D341Med (cell line): ENCODE measurements around the gene ACER3.
A peak's percentile ranks its signal among the peaks of the same experiment; 100 is the strongest.
"Not testable (repeated sequence)": the region's sequence is repeated elsewhere in the genome, so short reads cannot be mapped to it uniquely, and the experiment has no call there.

ENCODE experiments used
- DNase-seq: peaks from one replicate; pipeline ENCODE4 v3.0.0; 2012; ENCODE audit warnings: low spot score

Gene ACER3

GRCh38 chr11:76919887-76920746, 59.4 kb downstream of the ACER3 start:
- DNase-seq, result peak; percentile 74

GRCh38 chr11:76927160-76927559, 66.4 kb downstream of the ACER3 start:
- no peak for DNase-seq

GRCh38 chr11:76935042-76935441, 74.3 kb downstream of the ACER3 start:
- no peak for DNase-seq

GRCh38 chr11:76939219-76939631, 78.5 kb downstream of the ACER3 start:
- DNase-seq, result no peak

GRCh38 chr11:76944225-76944624, 83.5 kb downstream of the ACER3 start:
- DNase-seq, result no peak

- DNase-seq, result no peak
Measured at GRCh38 chr11:76946223-76946622, 85.5 kb downstream of the ACER3 start.

- DNase-seq, result no peak
Measured at GRCh38 chr11:76947190-76947589, 86.5 kb downstream of the ACER3 start.

GRCh38 chr11:76947800-76948199, 87.1 kb downstream of the ACER3 start:
- no peak for DNase-seq

GRCh38 chr11:76955459-76956114, 94.9 kb downstream of the ACER3 start:
- DNase-seq, result no peak

GRCh38 chr11:76962583-76963416, 102.1 kb downstream of the ACER3 start:
- no peak for DNase-seq

- DNase-seq, result not testable (repeated sequence)
Measured at GRCh38 chr11:76963417-76964168, 102.9 kb downstream of the ACER3 start.

- no peak for DNase-seq
Measured at GRCh38 chr11:76972051-76972450, 111.3 kb downstream of the ACER3 start.

- DNase-seq, result no peak
Measured at GRCh38 chr11:76974179-76974891, 113.6 kb downstream of the ACER3 start.

GRCh38 chr11:76975513-76975912, 114.8 kb downstream of the ACER3 start:
- no peak for DNase-seq

- no peak for DNase-seq
Measured at GRCh38 chr11:76977791-76978190, 117.1 kb downstream of the ACER3 start.

- no peak for DNase-seq
Measured at GRCh38 chr11:76978239-76978638, 117.5 kb downstream of the ACER3 start.

- no peak for DNase-seq
Measured at GRCh38 chr11:76978818-76979217, 118.1 kb downstream of the ACER3 start.

- DNase-seq, result no peak
Measured at GRCh38 chr11:76980196-76980595, 119.5 kb downstream of the ACER3 start.

GRCh38 chr11:76984743-76985142, 124.0 kb downstream of the ACER3 start:
- DNase-seq, result no peak

GRCh38 chr11:76987203-76987602, 126.5 kb downstream of the ACER3 start:
- DNase-seq, result no peak

- no peak for DNase-seq
Measured at GRCh38 chr11:76990628-76991027, 129.9 kb downstream of the ACER3 start.
